ENCODE results near the gene CHKA.
"Not testable (repeated sequence)": the region's sequence is repeated elsewhere in the genome, so short reads cannot be mapped to it uniquely, and the experiment has no call there.

The CHKA gene

GRCh38 chr11:68115285-68115684 is 5.9 kb downstream of the CHKA start:
- no peak for DNase-seq

GRCh38 chr11:68113986-68114385 is 7.2 kb downstream of the CHKA start:
- no peak for DNase-seq

- no peak for DNase-seq
These were observed 13.5 kb downstream of the CHKA start for GRCh38 chr11:68107689-68108088.

GRCh38 chr11:68106165-68106940 is 14.8 kb downstream of the CHKA start:
- no peak for DNase-seq

GRCh38 chr11:68099474-68100405 is 21.4 kb downstream of the CHKA start:
- DNase-seq = peak; percentile 92

GRCh38 chr11:68099057-68099456 is 22.1 kb downstream of the CHKA start:
- no peak for DNase-seq

GRCh38 chr11:68096962-68097361 is 24.2 kb downstream of the CHKA start:
- DNase-seq = no peak

GRCh38 chr11:68093565-68093964 is 27.6 kb downstream of the CHKA start:
- DNase-seq = no peak

- not testable (repeated sequence) for DNase-seq
These were observed 28.2 kb downstream of the CHKA start for GRCh38 chr11:68092946-68093345.

GRCh38 chr11:68092411-68092810 is 28.8 kb downstream of the CHKA start:
- no peak for DNase-seq

GRCh38 chr11:68090706-68091105 is 30.5 kb downstream of the CHKA start:
- DNase-seq = no peak

- no peak for DNase-seq
These were observed 30.9 kb downstream of the CHKA start for GRCh38 chr11:68090287-68090686.

GRCh38 chr11:68089679-68090078 is 31.5 kb downstream of the CHKA start:
- no peak for DNase-seq

- DNase-seq = no peak
These were observed 37.7 kb downstream of the CHKA start for GRCh38 chr11:68083517-68083916.

GRCh38 chr11:68082481-68082880 is 38.7 kb downstream of the CHKA start:
- no peak for DNase-seq

GRCh38 chr11:68081691-68082090 is 39.5 kb downstream of the CHKA start:
- DNase-seq = no peak

- DNase-seq = no peak
These were observed 40.3 kb downstream of the CHKA start for GRCh38 chr11:68080860-68081259.

GRCh38 chr11:68077617-68078582 is 43.3 kb downstream of the CHKA start:
- DNase-seq = no peak

GRCh38 chr11:68076371-68077042 is 44.7 kb downstream of the CHKA start:
- DNase-seq = no peak

- DNase-seq = no peak
These were observed 46.4 kb downstream of the CHKA start for GRCh38 chr11:68074584-68075352.

GRCh38 chr11:68071281-68072048 is 49.7 kb downstream of the CHKA start:
- no peak for DNase-seq

All from NCI-H2029 treated with DMSO at 0.1 percent for 48 hours (cell line).